Panc1 (cell line): Measurements from ENCODE around the gene MS4A4A.

ENCODE experiments used
- CTCF ChIP-seq: fragments of 450-650 bp; IDR thresholded peaks from 2 replicates; pipeline ENCODE4 v1.5.1; 2017; ENCODE audit warnings: mild to moderate bottlenecking
- POLR2AphosphoS5 ChIP-seq: IDR thresholded peaks from 2 replicates; pipeline ENCODE4 v1.6.1; 2012; ENCODE audit warnings: mild to moderate bottlenecking, low read depth, low read length, moderate library complexity
- REST ChIP-seq, 2 experiments: IDR thresholded peaks; 2 replicates each; pipeline ENCODE4 v1.6.1; 2011 to 2012; ENCODE audit warnings: low read depth in 2 of 2, control low read depth in 1 of 2, low read length in 1 of 2, mild to moderate bottlenecking in 1 of 2, moderate library complexity in 1 of 2; ENCODE audit not compliant: insufficient read depth in 1 of 2
- SIN3A ChIP-seq: IDR thresholded peaks from 2 replicates; pipeline ENCODE4 v1.6.1; 2012; ENCODE audit warnings: low read depth, mild to moderate bottlenecking, low read length, moderate library complexity, borderline replicate concordance; ENCODE audit not compliant: insufficient read depth
- TCF7L2 ChIP-seq: IDR thresholded peaks from 2 replicates; pipeline ENCODE4 v1.6.1; 2011; ENCODE audit warnings: mild to moderate bottlenecking, low read depth, low read length, inconsistent platforms

- TF ChIP-seq CTCF (no peak), POLR2AphosphoS5 (no peak), REST (IDR thresholded peaks at IDR 0.05; ENCODE audit: insufficient read depth in 1 of 2, low read depth in 2 of 2, low read length in 1 of 2) (no peak), SIN3A (no peak), TCF7L2 (no peak)
Observed at GRCh38 chr11:60326955-60327354, 46.5 kb downstream of the MS4A4A start, which contains the start of gene MS4A6E.
